Thyroid gland (tissue), 4 donors: Measurements from ENCODE around the gene KRT10. TPM values are rescaled to one million over a fixed set of nuclear protein-coding genes. Genes with fewer than 3 reads are reported as not detected.

ENCODE experiments used
- DNase-seq, 2 donors: peaks; one replicate each; pipeline ENCODE4 v3.0.0-alpha.2; 2019
- H3K27ac ChIP-seq, 3 donors: fragments of 200-600 bp; sonication (generic); 1 replicate in 2 of 3; 2 replicates in 1 of 3; pipeline ENCODE4 v1.5.1; 2016 to 2019; ENCODE audit warnings: mild to moderate bottlenecking in 1 of 3, moderate library complexity in 1 of 3
- H3K27me3 ChIP-seq: fragments of 200-600 bp; sonication (generic); one replicate; pipeline ENCODE4 v1.5.1; 2019
- H3K36me3 ChIP-seq, 2 donors: fragments of 200-600 bp; sonication (generic); one replicate each; pipeline ENCODE4 v1.5.1; 2016 to 2019
- H3K4me1 ChIP-seq, 2 donors: fragments of 200-600 bp; sonication (generic); one replicate each; pipeline ENCODE4 v1.5.1; 2017 to 2019
- H3K4me3 ChIP-seq, 3 donors: fragments of 200-600 bp; sonication (generic); replicated peaks in 1 of 3; 1 replicate in 2 of 3; 2 replicates in 1 of 3; pipeline ENCODE4 v1.5.1; 2016; ENCODE audit warnings: mild to moderate bottlenecking in 1 of 3
- H3K9me3 ChIP-seq: fragments of 200-600 bp; sonication (generic); one replicate; pipeline ENCODE4 v1.5.1; 2017
- CTCF ChIP-seq, 6 experiments: fragments of 200-600 bp in 3 of 6; fragments of 450-650 bp in 3 of 6; sonication (generic) in 3 of 6; IDR thresholded peaks; one replicate each; pipeline ENCODE4 v1.5.1; 2016 to 2019; ENCODE audit warnings: antibody characterized with exemption in 6 of 6, mild to moderate bottlenecking in 2 of 6, inconsistent platforms in 1 of 6, moderate library complexity in 1 of 6
- POLR2A ChIP-seq, 2 donors: fragments of 450-650 bp; IDR thresholded peaks; one replicate each; pipeline ENCODE4 v1.6.1; 2017; ENCODE audit warnings: antibody characterized with exemption in 2 of 2, mild to moderate bottlenecking in 2 of 2, moderate library complexity in 1 of 2
- WGBS, 2 donors: methylation state at CpG; one replicate each; pipeline ENCODE4 v1.1.5; 2017; 5-methylcytosine and 5-hydroxymethylcytosine counted together
- intact Hi-C: fragments of 100-400 bp; cut with DNase I; formaldehyde crosslinking; loops from one replicate; pipeline ENCODE4 v1.15.1; 2023
- total RNA-seq, 4 donors: library from RNA; depleted of rRNA; stranded (reverse); fragments of >200 nt; gene quantifications; one replicate each; pipeline ENCODE4 v1.2.3, GENCODE V29; 2016

The KRT10 gene
- total RNA-seq, 4 donors from 2014 or later, result 1.3 to 10.8 (median 8.8) TPM

GRCh38 chr17:40775945-40776344 is 46.5 kb downstream of the KRT10 start:
- 79 to 84% methylated on average over 4 of the region's 4 CpGs for WGBS, 2 donors
- Histone ChIP-seq H3K27me3 (no peaks in the 10 kb centered on the region), H3K4me1 (peaks cover 0 to 15% of the 10 kb centered on the region in 2 donors), H3K9me3 (no peaks in the 10 kb centered on the region), H3K27ac (no peak overlapping the region), H3K36me3 (no peaks in the 10 kb centered on the region), H3K4me3 (no peak overlapping the region)
- intact Hi-C loops, result no loop called here
- no peak for TF ChIP-seq CTCF (IDR thresholded peaks at IDR 0.05)
- TF ChIP-seq POLR2A (IDR thresholded peaks at IDR 0.05), result no peak
- DNase-seq, result no peak

GRCh38 chr17:40772101-40772500 is 50.3 kb downstream of the KRT10 start, which contains the start of gene KRT26:
Gene KRT26 (minus strand): TSS chr17:40772201. CDS start chr17:40772113, 88 bp downstream.
- H3K27ac ChIP-seq, result no peak within 1 kb of the TSS
- H3K9me3 ChIP-seq, result no peaks in the 10 kb centered on the region
- H3K27me3 ChIP-seq, result no peaks in the 10 kb centered on the region
- H3K36me3 ChIP-seq, result no peaks in the 10 kb centered on the region
- DNase-seq, result no peak
- no peaks in the 10 kb centered on the region for H3K4me1 ChIP-seq
- WGBS, 2 donors, result 93 to 98% methylated on average over 3 of the region's 3 CpGs
- TF ChIP-seq CTCF (IDR thresholded peaks at IDR 0.05), result no peak
- no peak for TF ChIP-seq POLR2A (IDR thresholded peaks at IDR 0.05)
- no peak within 1 kb of the TSS for H3K4me3 ChIP-seq
- intact Hi-C loops, result no loop called here

Other genes with a start within 250 kb of the KRT10 start
- 100 to 1,000 TPM in 3 of 4 donors, 10 to 100 TPM in 1; 82.1 to 125 (median 108) TPM for gene SMARCE1, start 174.8 kb downstream of the KRT10 start, total RNA-seq
- gene KRT222, start 157.4 kb downstream of the KRT10 start, total RNA-seq, result 1 to 10 TPM in 3 of 4 donors, under 1 TPM in 1; 0.50 to 5.7 (median 2.3) TPM
- not detected for gene KRT24, start 118.9 kb downstream of the KRT10 start, total RNA-seq
- gene KRT25, start 67.3 kb downstream of the KRT10 start, total RNA-seq, result not detected
- gene KRT26, start 50.4 kb downstream of the KRT10 start, total RNA-seq, result not detected
- not detected for gene KRT27, start 40.1 kb downstream of the KRT10 start, total RNA-seq
- not detected for gene KRT28, start 22.7 kb downstream of the KRT10 start, total RNA-seq
- gene KRT12, start 44.6 kb upstream of the KRT10 start, total RNA-seq, result not detected
- gene KRT20, start 62.6 kb upstream of the KRT10 start, total RNA-seq, result not detected
- 1 to 10 TPM in 1 of 4 donors, not detected in 3; 4.6 TPM for gene KRT23, start 115.0 kb upstream of the KRT10 start, total RNA-seq
- gene KRT39, start 144.3 kb upstream of the KRT10 start, total RNA-seq, result not detected
- not detected for gene KRT40, start 161.7 kb upstream of the KRT10 start, total RNA-seq
- not detected for gene KRTAP3-3, start 171.6 kb upstream of the KRT10 start, total RNA-seq
- not detected for gene KRTAP3-2, start 177.3 kb upstream of the KRT10 start, total RNA-seq
- not detected for gene KRTAP3-1, start 186.5 kb upstream of the KRT10 start, total RNA-seq
- gene KRTAP1-5, start 204.6 kb upstream of the KRT10 start, total RNA-seq, result not detected
- not detected for gene KRTAP1-4, start 207.6 kb upstream of the KRT10 start, total RNA-seq
- gene KRTAP1-3, start 212.3 kb upstream of the KRT10 start, total RNA-seq, result not detected
- not detected for gene KRTAP1-1, start 218.8 kb upstream of the KRT10 start, total RNA-seq
- not detected for gene KRTAP2-1, start 224.7 kb upstream of the KRT10 start, total RNA-seq
- gene KRTAP2-2, start 232.6 kb upstream of the KRT10 start, total RNA-seq, result not detected
- not detected for gene KRTAP2-3, start 237.5 kb upstream of the KRT10 start, total RNA-seq
- not detected for gene KRTAP2-4, start 243.3 kb upstream of the KRT10 start, total RNA-seq